ENCODE results near the gene CDH4. TPM values are rescaled to one million over a fixed set of nuclear protein-coding genes. Genes with fewer than 3 reads are reported as not detected.

The CDH4 gene
- polyA plus RNA-seq, 6 donors from 2014 or later = not detected

GRCh38 chr20:61694682-61695081 lies 442.6 kb downstream of the CDH4 start:
- Mint-ChIP-seq H3K9me3 (peaks cover 0 to 4% (median 1%) of the 10 kb centered on the region in 7 donors), H3K4me3 (no peak overlapping the region), H3K27me3 (peaks cover 0 to 8% (median 3%) of the 10 kb centered on the region in 3 donors), H3K27ac (no peak overlapping the region), H3K36me3 (no peaks in the 10 kb centered on the region), H3K4me1 (no peaks in the 10 kb centered on the region)
- DNase-seq (no peak), ATAC-seq (ENCODE audit: low read depth in 2 of 2) (no peak)

GRCh38 chr20:61695741-61696140 lies 443.7 kb downstream of the CDH4 start:
- H3K4me3 Mint-ChIP-seq = no peak overlapping the region
- peaks cover 0 to 8% (median 3%) of the 10 kb centered on the region in 3 donors for H3K27me3 Mint-ChIP-seq
- no peaks in the 10 kb centered on the region for H3K4me1 Mint-ChIP-seq
- H3K9me3 Mint-ChIP-seq = peaks cover 0 to 4% (median 0%) of the 10 kb centered on the region in 7 donors
- DNase-seq (no peak), ATAC-seq (ENCODE audit: low read depth in 2 of 2) (no peak)
- H3K36me3 Mint-ChIP-seq = no peaks in the 10 kb centered on the region
- H3K27ac Mint-ChIP-seq = no peak overlapping the region

- Mint-ChIP-seq H3K4me3 (no peak overlapping the region), H3K4me1 (no peaks in the 10 kb centered on the region), H3K9me3 (peaks cover 0 to 4% (median 2%) of the 10 kb centered on the region in 7 donors), H3K36me3 (no peaks in the 10 kb centered on the region), H3K27ac (no peak overlapping the region), H3K27me3 (peaks cover 0 to 8% (median under 1%) of the 10 kb centered on the region in 3 donors)
- no peak for DNase-seq
- ATAC-seq (ENCODE audit: low read depth in 2 of 2) = no peak
These were observed 444.2 kb downstream of the CDH4 start for GRCh38 chr20:61696181-61696735.

GRCh38 chr20:61697666-61698597 lies 445.9 kb downstream of the CDH4 start:
- Mint-ChIP-seq H3K27ac (no peak overlapping the region), H3K4me1 (no peaks in the 10 kb centered on the region), H3K27me3 (peaks cover 0 to 8% (median 0%) of the 10 kb centered on the region in 3 donors), H3K4me3 (no peak overlapping the region), H3K36me3 (no peaks in the 10 kb centered on the region), H3K9me3 (peaks cover 0 to 4% (median 2%) of the 10 kb centered on the region in 7 donors)
- no peak for ATAC-seq (ENCODE audit: low read depth in 2 of 2)
- no peak for DNase-seq

GRCh38 chr20:61698598-61699494 lies 446.8 kb downstream of the CDH4 start:
- Mint-ChIP-seq H3K27ac (no peak overlapping the region), H3K9me3 (peaks cover 0 to 4% (median 0%) of the 10 kb centered on the region in 7 donors)
- no peak for ATAC-seq (ENCODE audit: low read depth in 2 of 2)

GRCh38 chr20:61699495-61700374 lies 447.7 kb downstream of the CDH4 start:
- Mint-ChIP-seq H3K9me3 (peaks cover 0 to 4% (median 0%) of the 10 kb centered on the region in 7 donors), H3K27ac (no peak overlapping the region), H3K36me3 (no peaks in the 10 kb centered on the region), H3K27me3 (peaks cover 0 to 8% (median 0%) of the 10 kb centered on the region in 3 donors), H3K4me1 (no peaks in the 10 kb centered on the region), H3K4me3 (no peak overlapping the region)
- ATAC-seq (ENCODE audit: low read depth in 2 of 2) (no peak), DNase-seq (no peak)

More at GRCh38 chr20:61698598-61699494, 446.8 kb downstream of the CDH4 start:
- Mint-ChIP-seq H3K4me1 (no peaks in the 10 kb centered on the region), H3K36me3 (no peaks in the 10 kb centered on the region), H3K27me3 (peaks cover 0 to 8% (median 0%) of the 10 kb centered on the region in 3 donors), H3K4me3 (no peak overlapping the region)
- DNase-seq = no peak

- Mint-ChIP-seq H3K27ac (no peak overlapping the region), H3K36me3 (no peaks in the 10 kb centered on the region), H3K27me3 (peaks cover 0 to 7% (median 0%) of the 10 kb centered on the region in 3 donors), H3K4me1 (no peaks in the 10 kb centered on the region), H3K9me3 (peaks cover 0 to 4% (median 0%) of the 10 kb centered on the region in 7 donors), H3K4me3 (no peak overlapping the region)
- ATAC-seq (ENCODE audit: low read depth in 2 of 2) = no peak
- DNase-seq = no peak
These were observed 448.6 kb downstream of the CDH4 start for GRCh38 chr20:61700595-61701140.

GRCh38 chr20:61701401-61701800 lies 449.3 kb downstream of the CDH4 start:
- H3K4me1 Mint-ChIP-seq = no peaks in the 10 kb centered on the region
- no peak for DNase-seq
- no peak for ATAC-seq (ENCODE audit: low read depth in 2 of 2)
- H3K9me3 Mint-ChIP-seq = peaks cover 0 to 6% (median 0%) of the 10 kb centered on the region in 7 donors
- H3K27me3 Mint-ChIP-seq = no peaks in the 10 kb centered on the region
- H3K36me3 Mint-ChIP-seq = no peaks in the 10 kb centered on the region
- H3K4me3 Mint-ChIP-seq = no peak overlapping the region
- H3K27ac Mint-ChIP-seq = no peak overlapping the region

- peaks cover 0 to 4% (median 0%) of the 10 kb centered on the region in 7 donors for H3K9me3 Mint-ChIP-seq
These were observed 449.7 kb downstream of the CDH4 start for GRCh38 chr20:61701802-61702201.

GRCh38 chr20:61702246-61702645 lies 450.2 kb downstream of the CDH4 start:
- H3K9me3 Mint-ChIP-seq = peaks cover 0 to 4% (median 0%) of the 10 kb centered on the region in 7 donors
- H3K4me3 Mint-ChIP-seq = no peak overlapping the region
- DNase-seq = no peak
- no peaks in the 10 kb centered on the region for H3K4me1 Mint-ChIP-seq
- H3K27me3 Mint-ChIP-seq = no peaks in the 10 kb centered on the region
- H3K27ac Mint-ChIP-seq = no peak overlapping the region
- H3K36me3 Mint-ChIP-seq = no peaks in the 10 kb centered on the region
- ATAC-seq (ENCODE audit: low read depth in 2 of 2) = no peak

More at GRCh38 chr20:61701802-61702201, 449.7 kb downstream of the CDH4 start:
- Mint-ChIP-seq H3K36me3 (no peaks in the 10 kb centered on the region), H3K4me1 (no peaks in the 10 kb centered on the region), H3K4me3 (no peak overlapping the region), H3K27me3 (no peaks in the 10 kb centered on the region), H3K27ac (no peak overlapping the region)
- ATAC-seq (ENCODE audit: low read depth in 2 of 2) = no peak
- DNase-seq = no peak

GRCh38 chr20:61704661-61705060 lies 452.6 kb downstream of the CDH4 start:
- no peaks in the 10 kb centered on the region for H3K4me1 Mint-ChIP-seq
- peaks cover 0 to 6% (median 2%) of the 10 kb centered on the region in 7 donors for H3K9me3 Mint-ChIP-seq
- no peaks in the 10 kb centered on the region for H3K36me3 Mint-ChIP-seq

More at GRCh38 chr20:61704661-61705060, 452.6 kb downstream of the CDH4 start:
- no peak overlapping the region for H3K27ac Mint-ChIP-seq
- ATAC-seq (ENCODE audit: low read depth in 2 of 2) = no peak
- no peak for DNase-seq
- no peak overlapping the region for H3K4me3 Mint-ChIP-seq
- no peaks in the 10 kb centered on the region for H3K27me3 Mint-ChIP-seq
